GM21515 (cell line): ENCODE measurements around the gene RPS6KB2.
A peak's percentile ranks its signal among the peaks of the same experiment; 100 is the strongest.
"Not testable (repeated sequence)": the region's sequence is repeated elsewhere in the genome, so short reads cannot be mapped to it uniquely, and the experiment has no call there.

Experiments used
- ATAC-seq: cut with Tn5 transposase; IDR thresholded peaks from one replicate; pipeline ENCODE4 v1.9.1; 2021; ENCODE audit not compliant: unreplicated experiment

Gene RPS6KB2

GRCh38 chr11:67397536-67397935 is 30.8 kb upstream of the RPS6KB2 start:
- ATAC-seq: no peak

- no peak for ATAC-seq
Observed at GRCh38 chr11:67397986-67398660, 30.2 kb upstream of the RPS6KB2 start.

- no peak for ATAC-seq
Observed at GRCh38 chr11:67398661-67399563, 29.4 kb upstream of the RPS6KB2 start.

- no peak for ATAC-seq
Observed at GRCh38 chr11:67400251-67400941, 27.9 kb upstream of the RPS6KB2 start.

- ATAC-seq: no peak
Observed at GRCh38 chr11:67400942-67401494, 27.3 kb upstream of the RPS6KB2 start.

GRCh38 chr11:67401495-67402191 is 26.7 kb upstream of the RPS6KB2 start, which contains the start of gene PPP1CA:
PPP1CA (minus strand) TSS chr11:67401858; CDS start chr11:67401782, 76 bp downstream.
- ATAC-seq: peak; percentile 49

- ATAC-seq: peak; percentile 1
Observed at GRCh38 chr11:67402192-67402839, 26.0 kb upstream of the RPS6KB2 start.

- ATAC-seq: not testable (repeated sequence)
Observed at GRCh38 chr11:67403085-67403484, 25.2 kb upstream of the RPS6KB2 start.

- ATAC-seq: no peak
Observed at GRCh38 chr11:67404515-67405195, 23.6 kb upstream of the RPS6KB2 start.

GRCh38 chr11:67405196-67405567 is 23.1 kb upstream of the RPS6KB2 start:
- no peak for ATAC-seq

- no peak for ATAC-seq
Observed at GRCh38 chr11:67405688-67406339, 22.5 kb upstream of the RPS6KB2 start.

- ATAC-seq: no peak
Observed at GRCh38 chr11:67406420-67406968, 21.8 kb upstream of the RPS6KB2 start.

- ATAC-seq: no peak
Observed at GRCh38 chr11:67406969-67407687, 21.2 kb upstream of the RPS6KB2 start.

GRCh38 chr11:67407688-67408163 is 20.6 kb upstream of the RPS6KB2 start:
- ATAC-seq: no peak

- ATAC-seq: no peak
Observed at GRCh38 chr11:67408437-67409200, 19.7 kb upstream of the RPS6KB2 start.

- peak; percentile 39 for ATAC-seq
Observed at GRCh38 chr11:67409261-67409666, 19.0 kb upstream of the RPS6KB2 start.

GRCh38 chr11:67409781-67410368 is 18.4 kb upstream of the RPS6KB2 start:
- ATAC-seq: no peak
